HCEC 1CT (cell line): ENCODE measurements around the gene AKAP7.
"Not testable (repeated sequence)": the region's sequence is repeated elsewhere in the genome, so short reads cannot be mapped to it uniquely, and the experiment has no call there.

Source experiments
- DNase-seq: peaks from one replicate; pipeline ENCODE4 v3.0.0-alpha.2; 2017

Gene AKAP7

GRCh38 chr6:131257104-131257503 is 121.8 kb downstream of the AKAP7 start:
- DNase-seq, result no peak

GRCh38 chr6:131258010-131258652 is 122.9 kb downstream of the AKAP7 start:
- no peak for DNase-seq

- no peak for DNase-seq
Measured at GRCh38 chr6:131258816-131259476, 123.7 kb downstream of the AKAP7 start.

GRCh38 chr6:131260960-131261359 is 125.7 kb downstream of the AKAP7 start:
- DNase-seq, result not testable (repeated sequence)

- no peak for DNase-seq
Measured at GRCh38 chr6:131262060-131262459, 126.8 kb downstream of the AKAP7 start.

- DNase-seq, result no peak
Measured at GRCh38 chr6:131265939-131266338, 130.7 kb downstream of the AKAP7 start.

GRCh38 chr6:131268303-131268702 is 133.0 kb downstream of the AKAP7 start:
- DNase-seq, result no peak

GRCh38 chr6:131269565-131270391 is 134.5 kb downstream of the AKAP7 start:
- no peak for DNase-seq

- no peak for DNase-seq
Measured at GRCh38 chr6:131270534-131270933, 135.3 kb downstream of the AKAP7 start.

- DNase-seq, result no peak
Measured at GRCh38 chr6:131275273-131275672, 140.0 kb downstream of the AKAP7 start.

- DNase-seq, result no peak
Measured at GRCh38 chr6:131277591-131277990, 142.3 kb downstream of the AKAP7 start.

GRCh38 chr6:131281471-131282270 is 146.4 kb downstream of the AKAP7 start:
- DNase-seq, result no peak

GRCh38 chr6:131282365-131282764 is 147.1 kb downstream of the AKAP7 start:
- no peak for DNase-seq

- no peak for DNase-seq
Measured at GRCh38 chr6:131283466-131284175, 148.4 kb downstream of the AKAP7 start.

GRCh38 chr6:131285548-131285947 is 150.3 kb downstream of the AKAP7 start:
- no peak for DNase-seq

GRCh38 chr6:131286469-131287040 is 151.3 kb downstream of the AKAP7 start:
- DNase-seq, result no peak

- DNase-seq, result no peak
Measured at GRCh38 chr6:131288214-131288613, 152.9 kb downstream of the AKAP7 start.

- no peak for DNase-seq
Measured at GRCh38 chr6:131290955-131291354, 155.7 kb downstream of the AKAP7 start.

GRCh38 chr6:131292145-131292938 is 157.1 kb downstream of the AKAP7 start:
- DNase-seq, result no peak

GRCh38 chr6:131293472-131293911 is 158.2 kb downstream of the AKAP7 start:
- no peak for DNase-seq

- DNase-seq, result no peak
Measured at GRCh38 chr6:131295081-131295480, 159.8 kb downstream of the AKAP7 start.
